Fibroblast of peridontal ligament (primary cell): ENCODE data around the gene NKAIN4.

ENCODE experiments used
- DNase-seq: peaks from one replicate; pipeline ENCODE4 v3.0.0-alpha.2; 2010; ENCODE audit errors: extremely low read depth

NKAIN4 gene

DNA sequence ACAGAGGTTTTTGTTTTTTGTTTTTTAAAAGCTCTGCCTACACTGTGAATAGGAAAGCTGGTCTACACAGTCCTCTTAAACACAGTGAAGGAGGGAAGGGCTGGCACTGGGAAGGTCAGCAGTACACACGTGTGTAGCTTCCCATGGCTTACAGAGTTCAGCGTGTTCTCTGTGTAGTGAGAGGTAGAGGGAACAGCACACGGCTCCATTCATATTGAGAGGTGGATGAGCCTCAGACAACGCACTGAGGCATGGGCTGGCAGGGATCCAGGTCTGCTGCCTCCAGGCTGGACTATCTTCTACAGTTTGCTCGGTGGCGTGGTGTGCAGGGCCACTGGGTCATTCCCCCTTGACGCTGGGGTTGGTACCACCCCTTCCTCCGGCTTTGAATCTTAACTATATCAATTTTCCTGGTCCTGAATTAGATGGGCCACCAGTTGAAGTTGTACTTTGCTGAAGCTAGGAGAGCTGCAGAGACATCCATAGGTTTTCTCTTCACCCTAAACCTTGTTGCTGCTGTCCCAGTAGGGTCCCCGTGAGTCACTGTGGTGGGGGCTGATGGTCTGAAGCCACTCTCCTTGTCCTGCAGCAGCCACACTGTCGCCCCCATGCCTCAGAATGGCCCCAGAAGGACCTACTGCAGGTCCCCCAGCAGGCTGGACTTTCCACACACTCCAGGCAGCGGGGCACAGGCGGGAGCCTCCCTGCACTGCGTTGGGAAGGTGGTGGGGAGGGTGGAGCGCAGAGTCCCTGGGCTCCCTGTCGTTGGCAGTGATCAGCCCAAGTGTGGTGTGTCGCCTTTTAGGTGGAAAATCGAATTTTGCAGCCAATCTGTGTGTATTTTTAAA is 20.3 kb upstream of the NKAIN4 start:
- no peak for DNase-seq

DNA sequence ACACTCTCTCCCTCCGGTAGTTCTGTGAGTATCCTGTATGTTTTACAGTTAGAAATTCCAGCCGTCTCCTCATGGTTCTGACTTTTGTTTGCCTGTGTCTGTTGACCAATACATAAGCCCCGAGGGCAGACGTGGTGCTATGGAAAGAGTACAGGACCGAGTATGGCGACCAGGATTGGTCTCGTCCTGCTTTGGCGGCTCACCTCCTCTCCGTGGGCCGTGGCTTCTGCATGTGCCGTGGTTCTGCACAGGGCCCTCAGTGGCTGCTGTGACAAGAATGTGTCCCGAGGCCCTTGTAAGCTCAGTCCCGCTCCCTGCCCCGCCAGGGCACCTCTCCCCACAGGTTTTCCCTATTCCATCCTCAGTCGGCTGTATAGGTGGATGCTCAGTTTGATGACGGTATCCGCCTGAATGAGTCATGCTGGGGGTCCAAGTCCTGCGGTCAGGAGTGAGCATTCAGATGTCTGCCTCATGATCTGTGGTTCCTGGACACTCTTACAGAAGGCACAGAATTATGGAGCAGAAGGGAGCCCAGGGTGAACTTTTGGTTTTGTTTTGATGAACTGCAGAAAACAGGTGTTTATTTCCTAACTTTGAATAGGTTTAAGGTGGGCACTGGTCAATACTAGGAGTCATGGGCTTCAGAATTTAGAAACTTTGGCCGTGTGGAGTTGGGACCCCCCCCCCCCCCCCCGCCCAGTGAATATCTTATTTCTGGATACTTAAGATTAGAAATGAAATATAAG is 19.5 kb upstream of the NKAIN4 start:
- peak; percentile 60 for DNase-seq

DNA sequence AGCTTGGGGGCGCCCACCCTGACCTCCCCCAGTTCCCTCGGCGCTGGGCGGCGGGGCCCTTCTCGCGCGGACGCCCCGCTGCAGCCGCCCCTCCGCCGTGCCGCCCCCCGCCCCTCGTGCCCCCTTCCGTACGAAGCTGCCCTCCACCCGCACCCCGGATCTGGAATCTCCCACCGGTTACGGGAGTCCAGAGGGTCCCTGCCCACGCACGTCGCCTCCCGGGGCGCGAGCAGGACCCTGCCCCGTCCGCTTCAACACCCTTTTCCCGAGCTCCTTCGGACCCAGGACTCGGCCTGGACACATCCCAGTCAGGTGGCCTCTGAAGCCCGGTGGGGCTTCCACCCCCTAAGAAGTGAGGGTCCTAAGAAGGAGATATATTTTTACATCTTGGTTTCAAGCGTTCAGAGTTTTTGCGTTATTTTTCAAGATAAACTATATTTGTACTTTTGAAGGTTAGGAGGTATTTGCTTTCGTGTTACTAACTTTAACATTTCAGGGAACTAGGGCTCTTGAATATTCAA is 18.9 kb upstream of the NKAIN4 start:
- no peak for DNase-seq

DNA sequence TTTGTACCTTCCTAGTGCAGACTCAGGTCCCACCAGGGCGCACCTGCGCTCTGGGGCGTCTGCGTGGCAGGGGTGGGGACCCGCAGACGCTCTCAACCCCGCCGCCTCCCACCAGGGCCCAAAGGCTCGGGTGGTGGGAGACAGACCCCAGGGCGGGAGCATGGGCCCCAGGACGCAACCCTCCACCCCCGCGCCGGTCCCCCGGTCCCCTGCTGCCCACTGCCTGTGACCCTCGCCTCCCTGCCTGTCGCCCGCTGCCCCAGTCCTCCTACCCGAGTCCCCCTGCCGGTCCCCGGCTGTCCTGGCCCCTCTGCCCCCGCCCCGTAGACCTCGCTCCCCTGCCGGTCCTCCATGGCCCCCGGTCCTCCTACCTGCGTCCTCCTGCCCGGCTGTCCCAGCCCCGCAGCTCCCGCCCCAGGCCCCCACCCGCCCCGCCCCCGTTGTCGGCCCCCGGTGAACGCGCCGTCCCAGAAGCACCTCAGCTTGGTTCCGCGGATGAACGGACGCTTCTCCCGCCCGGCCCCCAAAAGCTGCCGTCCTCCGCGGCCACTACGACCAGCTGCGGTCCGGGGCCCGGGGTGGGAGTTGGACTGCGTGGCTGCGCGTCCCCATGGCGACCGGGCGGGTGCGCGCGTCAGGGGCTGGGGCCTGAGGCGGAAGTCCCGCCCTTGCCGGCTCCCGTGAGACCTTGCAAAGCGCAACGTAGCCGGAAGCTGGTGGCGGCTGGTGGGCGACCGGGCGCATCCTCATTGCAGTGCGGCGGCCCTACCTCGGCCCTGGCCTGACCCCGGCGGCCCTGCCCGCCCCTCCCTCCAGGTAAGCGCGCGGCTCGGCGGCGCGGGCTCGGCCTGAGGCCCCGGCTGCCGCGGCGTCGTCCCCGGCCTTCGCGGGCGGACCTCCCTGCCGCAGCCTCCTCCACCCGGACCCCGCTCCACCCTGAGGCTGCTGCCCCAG is 18.1 kb upstream of the NKAIN4 start, which contains the start of gene ARFGAP1:
TSS of gene ARFGAP1 (plus strand) at position 709 of the 954 bp plus-strand sequence. CDS start 2,768 bp downstream, outside the sequence.
- peak; percentile 80 for DNase-seq

DNA sequence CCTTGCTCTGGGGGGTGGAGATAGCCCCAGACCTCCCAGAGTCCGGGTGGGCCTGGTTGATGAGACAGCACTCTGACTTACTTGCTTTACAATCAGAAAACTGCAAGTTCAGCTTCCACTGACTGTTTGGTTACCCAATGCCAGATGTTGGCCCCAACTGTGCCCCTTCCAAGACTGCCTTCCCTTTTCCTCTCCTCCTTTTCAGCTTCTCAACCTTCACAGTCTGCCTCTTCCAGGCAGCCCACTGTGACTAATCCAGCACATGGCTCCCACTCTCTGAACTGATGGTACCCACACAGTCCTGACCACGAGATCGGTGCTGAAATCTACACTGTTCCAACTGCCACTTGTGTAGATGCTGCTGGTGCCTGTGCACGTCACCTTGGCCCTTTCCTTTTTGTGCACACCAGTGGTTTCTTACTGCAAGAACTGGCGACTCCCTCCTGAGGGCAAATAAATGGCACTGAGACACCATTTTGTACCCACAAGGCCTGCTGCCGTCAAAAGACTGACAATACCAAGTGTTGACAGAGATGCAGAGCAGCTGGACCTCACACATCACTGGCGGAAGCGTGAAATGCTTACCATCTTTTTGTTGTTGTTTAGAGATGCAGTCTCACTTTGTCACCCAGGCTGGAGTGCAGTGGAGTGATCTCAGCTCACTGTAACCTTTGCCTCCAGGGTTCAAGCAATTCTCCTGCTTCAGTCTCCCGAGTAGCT is 16.5 kb upstream of the NKAIN4 start:
- no peak for DNase-seq

DNA sequence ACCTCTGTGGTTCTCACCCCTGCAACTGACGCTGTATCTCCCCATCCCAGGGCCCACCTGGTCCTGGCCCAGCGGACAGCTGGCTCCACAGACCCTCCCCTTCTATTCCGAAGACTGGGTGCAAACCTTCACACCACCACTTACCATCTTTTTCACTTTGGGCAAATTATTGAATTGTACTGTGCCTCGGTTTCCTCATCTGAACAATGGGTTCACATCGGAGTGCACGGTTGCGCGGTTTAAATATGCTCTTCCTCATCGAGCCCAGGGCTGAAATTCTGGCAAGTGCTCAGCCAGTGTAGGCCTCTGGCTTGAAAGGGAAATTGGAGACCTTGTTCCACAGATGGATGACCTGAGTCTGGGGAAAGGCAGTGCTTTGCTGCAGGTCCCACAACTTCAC is 15.5 kb upstream of the NKAIN4 start:
- no peak for DNase-seq

DNA sequence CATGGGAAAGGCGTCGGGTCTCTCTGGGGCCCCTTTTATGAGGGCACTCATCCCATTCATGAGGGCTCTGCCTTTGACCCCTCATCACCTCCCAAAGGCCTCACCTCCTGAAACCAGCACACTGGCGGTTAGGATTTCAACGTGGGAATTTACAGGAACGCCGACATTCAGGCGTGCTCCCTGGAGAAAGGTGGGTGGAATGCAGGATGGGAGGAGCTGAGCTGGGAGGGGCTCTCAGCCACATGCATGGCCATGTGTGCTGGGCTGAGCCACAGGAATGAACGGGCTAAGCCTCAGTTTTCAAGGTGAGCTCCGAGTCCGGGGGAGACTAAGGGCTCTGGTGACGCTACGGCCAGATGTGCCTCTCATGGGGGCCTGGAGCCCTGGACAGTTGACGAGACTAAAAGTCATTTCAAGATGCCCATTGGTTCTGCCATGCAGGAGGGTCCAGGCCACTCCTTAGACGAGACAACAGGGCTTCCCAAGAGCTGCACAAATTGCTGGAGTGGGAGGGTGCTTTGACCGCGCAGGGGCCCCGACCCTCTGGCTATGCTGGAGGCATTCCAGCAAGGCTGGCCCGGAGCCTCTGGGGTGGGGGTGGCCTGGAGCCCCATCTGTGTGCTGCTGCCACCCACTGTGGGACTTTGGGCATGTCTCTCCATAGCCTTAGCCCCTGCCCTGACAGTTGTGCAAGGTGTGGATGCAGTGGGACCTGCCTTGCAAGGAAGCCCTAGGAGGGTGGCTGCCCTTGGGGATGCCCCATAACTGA is 14.6 kb upstream of the NKAIN4 start:
- no peak for DNase-seq

DNA sequence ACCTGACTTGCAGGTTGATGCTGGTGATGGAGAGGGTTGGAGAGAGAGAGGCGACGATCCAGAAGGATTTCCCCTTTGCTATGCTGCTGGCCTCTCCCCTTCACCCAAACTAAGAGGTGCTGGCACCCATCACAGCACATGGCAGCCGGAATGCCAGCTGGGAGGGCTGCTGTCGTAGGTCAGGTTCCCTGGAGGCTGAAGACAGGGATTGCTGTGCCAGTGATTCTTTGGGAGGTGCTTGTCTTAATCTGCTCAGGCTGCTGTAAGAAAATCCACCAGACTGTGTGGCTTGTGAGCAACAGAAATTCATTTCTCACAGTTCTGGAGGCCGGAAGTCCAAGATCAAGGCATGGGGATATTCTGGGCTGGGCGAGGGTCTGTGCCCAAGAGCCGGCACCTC is 14.0 kb upstream of the NKAIN4 start:
- no peak for DNase-seq

DNA sequence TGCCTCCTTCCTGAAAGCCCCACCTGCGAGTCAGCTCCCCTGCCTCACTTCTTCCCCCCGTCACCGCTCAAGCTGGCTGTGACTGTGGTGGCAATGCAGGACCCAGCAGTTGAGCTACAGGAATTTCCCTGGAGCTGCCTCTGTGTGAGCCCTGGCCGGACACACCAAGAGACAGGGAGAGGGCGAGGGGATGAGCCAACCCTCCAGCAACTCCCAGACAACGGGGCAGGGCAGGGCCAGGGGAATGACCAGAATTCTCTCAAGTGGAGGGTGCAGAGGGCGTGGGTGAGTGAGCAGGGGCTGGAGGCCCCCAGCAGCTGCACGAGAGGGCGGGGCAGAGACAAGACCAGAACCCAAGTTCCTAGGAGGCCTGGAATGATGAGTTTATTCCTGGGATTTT is 13.4 kb upstream of the NKAIN4 start:
- no peak for DNase-seq

DNA sequence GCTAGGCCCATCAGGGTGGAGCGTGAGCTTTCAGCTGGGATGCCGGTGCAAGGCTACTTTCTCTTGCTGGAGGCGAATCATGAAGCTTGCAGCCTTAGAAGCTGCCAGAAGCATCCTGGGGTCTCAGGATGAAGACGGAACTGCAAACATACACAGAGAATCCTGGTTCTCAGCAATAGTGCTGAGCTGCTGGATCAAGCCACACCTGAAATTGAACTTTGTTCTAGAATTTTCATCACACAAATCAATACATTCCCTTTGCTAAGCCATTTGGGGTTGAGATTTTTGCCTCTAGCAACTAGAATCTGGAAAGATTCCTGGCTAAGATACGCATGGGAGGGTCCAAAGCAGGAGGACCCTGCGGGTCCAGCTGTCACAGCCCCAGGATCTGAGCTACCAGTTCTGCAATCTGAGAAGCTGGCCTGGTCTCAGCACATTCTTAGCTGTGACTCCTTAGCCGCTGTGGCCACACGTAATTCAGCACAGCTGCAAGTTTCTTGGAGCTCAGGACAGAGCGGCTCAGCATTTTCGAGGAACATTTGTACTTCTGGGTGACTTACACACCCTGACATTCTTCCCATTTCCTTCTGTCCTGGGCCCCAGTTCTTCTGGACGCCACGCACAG is 11.7 kb upstream of the NKAIN4 start:
- peak; percentile 78 for DNase-seq

DNA sequence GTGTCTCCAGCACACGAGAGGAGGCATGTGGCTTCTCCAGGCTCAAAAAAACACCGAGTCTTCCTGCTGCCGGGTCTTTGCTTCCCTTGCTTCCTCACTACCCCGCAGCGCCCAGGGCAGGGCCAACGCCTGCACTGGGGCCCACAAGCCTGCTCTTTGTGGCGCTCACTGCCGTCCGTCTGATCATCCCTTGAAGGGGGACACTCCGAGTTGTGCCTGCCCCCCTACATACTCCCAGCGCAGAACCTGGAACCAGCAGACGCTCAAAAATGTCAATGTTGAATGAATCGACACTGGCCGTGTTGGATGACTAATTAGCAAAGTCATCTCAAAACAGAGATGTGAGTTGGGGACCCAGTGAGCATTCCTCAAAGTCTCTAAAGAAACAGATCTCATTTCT is 10.3 kb upstream of the NKAIN4 start:
- DNase-seq = no peak

DNA sequence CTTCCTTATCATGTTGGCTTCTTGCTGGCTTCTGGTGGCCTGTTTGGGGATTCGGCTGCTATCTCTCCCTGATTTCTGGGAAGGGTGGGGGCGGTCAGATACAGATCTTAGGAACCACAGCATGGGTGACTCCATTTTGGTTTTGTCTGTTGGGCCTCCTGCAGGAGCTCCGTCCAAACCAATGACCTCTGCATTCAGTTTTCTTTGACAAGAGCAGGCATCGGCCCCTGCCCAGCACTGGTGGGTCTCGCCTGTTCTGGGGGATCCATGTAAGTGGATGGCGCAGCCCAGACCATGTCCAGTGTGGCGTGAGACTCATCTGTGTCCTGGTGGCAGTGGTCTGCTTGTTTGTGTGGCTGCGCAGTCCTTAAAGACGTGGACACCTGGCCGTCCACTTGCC is 9.7 kb upstream of the NKAIN4 start:
- DNase-seq = no peak

DNA sequence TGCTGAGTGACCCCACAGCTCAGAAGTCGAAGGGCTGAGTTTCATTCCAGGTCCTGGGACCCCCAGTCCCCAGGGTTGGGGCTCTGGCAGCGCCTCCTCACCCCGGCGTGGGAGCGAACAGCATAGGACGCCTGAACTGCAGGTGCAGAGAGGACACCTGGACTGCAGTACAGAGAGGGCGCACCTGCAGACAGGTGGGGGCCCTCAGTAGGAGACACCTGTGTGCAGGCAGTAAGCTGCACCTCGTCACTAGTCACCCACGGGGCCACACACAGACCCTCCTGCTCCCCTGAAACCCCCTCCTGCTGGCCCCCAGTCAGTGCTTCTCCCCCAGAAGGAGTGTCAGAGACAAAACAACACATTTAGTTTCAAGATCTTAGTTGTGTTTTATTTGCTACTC is 8.6 kb upstream of the NKAIN4 start:
- DNase-seq = no peak

DNA sequence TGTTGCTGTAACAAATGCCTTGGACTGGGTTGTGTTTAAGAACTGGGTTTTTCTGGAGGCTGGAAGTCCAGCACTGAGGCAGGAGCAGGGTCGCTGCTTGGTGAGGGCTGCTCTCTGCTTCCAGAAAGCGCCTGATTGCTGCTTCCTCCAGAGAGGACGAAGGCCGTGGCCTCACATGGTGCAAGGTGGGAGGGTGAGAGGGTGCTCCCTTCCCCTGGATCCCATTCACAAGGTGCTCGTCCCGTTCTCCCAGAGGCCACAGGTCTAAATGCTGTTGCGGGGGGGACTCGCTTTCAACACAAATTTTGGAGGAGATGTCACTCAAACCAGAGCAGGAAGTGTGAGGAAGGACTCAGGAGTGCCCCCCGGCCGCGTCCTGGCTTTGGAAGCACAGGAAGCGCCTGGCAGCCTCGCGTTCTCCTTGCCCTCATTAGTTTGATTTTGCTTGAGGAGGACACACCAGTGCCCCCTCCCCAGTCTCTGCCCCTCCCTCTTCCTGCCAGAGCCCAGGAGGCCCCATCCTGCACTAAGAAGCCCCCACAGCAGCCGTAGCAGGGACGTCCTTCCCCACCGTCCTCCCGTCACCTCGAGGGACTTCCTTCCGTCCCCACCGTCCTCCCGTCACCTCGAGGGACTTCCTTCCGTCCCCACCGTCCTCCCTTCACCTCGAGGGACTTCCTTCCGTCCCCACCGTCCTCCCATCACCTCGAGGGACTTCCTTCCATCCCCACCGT is 7.7 kb upstream of the NKAIN4 start:
- DNase-seq = no peak

DNA sequence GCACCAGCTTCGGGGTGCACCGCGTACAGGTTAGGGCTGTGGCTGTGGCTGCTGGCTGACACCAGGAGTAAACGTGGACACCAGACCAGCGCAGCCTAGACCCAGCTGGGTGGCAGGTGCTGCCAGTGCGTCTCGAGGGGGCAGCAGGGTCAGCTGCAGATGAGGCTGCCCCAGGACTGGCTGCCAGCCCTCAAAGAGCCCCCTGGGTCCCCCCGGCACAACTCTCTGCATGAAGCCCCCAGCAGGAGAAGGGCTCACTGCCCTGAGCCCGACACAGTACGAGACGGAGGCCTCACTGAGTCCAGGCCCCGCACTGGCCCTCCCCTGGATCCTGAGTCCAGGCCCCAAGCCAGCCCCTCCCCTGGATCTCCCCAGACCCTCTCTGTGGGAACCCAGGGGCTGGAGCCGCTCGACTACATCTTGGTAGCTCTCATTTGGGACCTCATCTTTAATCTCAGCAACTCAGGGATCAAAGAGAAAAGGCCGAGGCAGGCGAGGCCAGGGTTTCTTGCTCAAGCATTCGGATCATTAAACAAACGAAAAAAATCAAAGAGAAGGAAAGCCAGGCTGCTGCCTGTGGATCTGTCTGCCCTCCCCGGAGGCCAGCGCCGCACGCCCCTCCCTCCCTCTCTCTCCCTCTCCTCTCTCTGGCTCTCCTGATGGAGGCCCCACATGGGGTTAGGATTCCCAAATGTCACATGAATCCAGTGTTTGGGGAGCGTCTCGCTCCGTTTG is 7.0 kb upstream of the NKAIN4 start:
- DNase-seq = peak; percentile 30

DNA sequence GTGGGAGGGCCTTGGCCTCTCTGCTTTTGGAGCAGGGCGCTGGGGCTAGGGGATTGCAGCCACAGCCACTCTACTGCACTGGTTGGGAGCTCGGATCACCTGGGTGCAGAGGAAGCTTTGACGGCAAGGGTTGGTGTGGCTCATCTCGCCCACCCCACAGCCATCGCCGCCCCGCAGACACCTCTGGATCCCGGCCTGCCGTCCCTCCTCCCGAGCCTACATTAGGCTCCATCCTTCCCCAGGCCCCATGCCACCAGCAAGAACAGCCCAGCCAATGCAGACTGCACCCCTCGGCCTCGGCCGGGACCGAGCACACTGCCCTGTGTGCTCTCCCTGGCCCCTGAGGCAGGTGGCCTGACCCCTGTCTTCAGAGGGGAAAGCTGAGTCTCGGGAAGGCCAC is 6.3 kb upstream of the NKAIN4 start:
- DNase-seq = no peak

DNA sequence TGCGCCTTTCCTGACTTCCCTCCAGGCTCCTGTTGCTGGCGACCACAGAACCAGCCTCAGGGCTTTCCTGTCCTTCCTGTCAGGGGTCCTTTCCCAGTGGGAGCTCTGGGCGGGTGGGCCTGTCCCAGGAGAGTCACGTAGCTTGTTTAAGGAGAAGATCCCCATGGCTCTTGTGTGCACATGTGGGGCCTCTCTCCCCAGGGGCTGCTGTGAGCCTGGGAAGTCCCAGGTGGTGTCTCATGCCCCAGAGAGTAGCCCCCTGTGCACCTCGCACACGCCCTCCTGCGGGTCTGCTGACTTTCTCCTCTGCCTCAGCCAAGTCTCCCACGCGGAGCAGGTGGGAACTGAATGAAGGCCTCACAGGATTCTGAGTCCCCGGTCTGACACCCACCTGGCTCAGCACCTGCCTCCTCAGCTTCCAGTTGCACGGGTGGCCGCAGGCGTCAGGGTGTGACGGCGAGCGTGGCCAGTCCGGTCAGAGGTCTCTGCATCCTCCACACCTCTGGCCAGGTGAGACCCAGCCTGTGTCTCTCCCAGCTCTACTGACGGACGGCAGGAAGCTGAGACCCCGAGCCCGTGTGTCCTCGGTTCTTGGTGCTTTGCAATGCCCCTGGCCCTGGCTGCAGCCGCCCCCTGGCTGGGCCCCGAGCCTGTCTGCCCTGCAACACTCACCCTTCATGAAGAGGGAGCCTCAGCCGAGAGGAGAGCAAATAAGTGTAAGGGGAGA is 5.6 kb upstream of the NKAIN4 start:
- no peak for DNase-seq

DNA sequence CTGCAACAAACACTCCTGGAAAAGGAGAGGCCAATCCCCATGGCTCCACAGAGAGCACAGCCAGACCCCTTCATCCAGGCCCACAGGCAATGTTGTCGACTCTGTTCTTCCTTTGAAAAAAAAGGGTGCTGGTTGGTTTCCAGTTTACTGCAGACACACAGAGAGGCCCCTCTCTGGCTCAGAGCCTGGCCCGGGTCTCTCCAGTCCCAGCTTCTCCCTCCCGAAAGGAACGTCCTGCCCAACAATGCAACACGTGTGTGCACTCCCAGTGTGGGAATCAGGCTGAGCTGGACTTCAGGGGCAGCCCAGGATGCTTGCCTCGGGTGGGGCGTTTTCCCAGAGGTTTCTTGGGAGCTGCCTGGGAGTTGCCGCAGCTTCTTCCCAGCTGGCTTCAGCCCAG is 4.5 kb upstream of the NKAIN4 start:
- DNase-seq = no peak
